NCI-H1694 treated with DMSO at 0.1 percent for 48 hours (cell line): Measurements from ENCODE around the gene AOAH.

ENCODE experiments used
- DNase-seq: peaks from one replicate; lab custom pipeline; 2025; lab: John Stamatoyannopoulos, UW

AOAH gene

GRCh38 chr7:36600869-36601530, 123.3 kb downstream of the AOAH start:
- DNase-seq: no peak

GRCh38 chr7:36600314-36600682, 124.0 kb downstream of the AOAH start:
- no peak for DNase-seq

- no peak for DNase-seq
These were observed 124.5 kb downstream of the AOAH start for GRCh38 chr7:36599645-36600313.

- no peak for DNase-seq
These were observed 126.1 kb downstream of the AOAH start for GRCh38 chr7:36598054-36598674.

GRCh38 chr7:36597090-36597773, 127.1 kb downstream of the AOAH start:
- no peak for DNase-seq

GRCh38 chr7:36594445-36594844, 129.8 kb downstream of the AOAH start:
- no peak for DNase-seq

GRCh38 chr7:36591636-36592035, 132.7 kb downstream of the AOAH start:
- DNase-seq: no peak

- no peak for DNase-seq
These were observed 134.9 kb downstream of the AOAH start for GRCh38 chr7:36589391-36589790.

- no peak for DNase-seq
These were observed 141.0 kb downstream of the AOAH start for GRCh38 chr7:36583318-36583717.

- DNase-seq: no peak
These were observed 148.5 kb downstream of the AOAH start for GRCh38 chr7:36575832-36576231.

- no peak for DNase-seq
These were observed 151.2 kb downstream of the AOAH start for GRCh38 chr7:36573066-36573465.

- DNase-seq: no peak
These were observed 153.1 kb downstream of the AOAH start for GRCh38 chr7:36571190-36571560.

- no peak for DNase-seq
These were observed 153.6 kb downstream of the AOAH start for GRCh38 chr7:36570528-36571189.

GRCh38 chr7:36568452-36568849, 155.8 kb downstream of the AOAH start:
- DNase-seq: no peak

GRCh38 chr7:36567699-36568451, 156.4 kb downstream of the AOAH start:
- no peak for DNase-seq

- no peak for DNase-seq
These were observed 158.4 kb downstream of the AOAH start for GRCh38 chr7:36565792-36566356.

GRCh38 chr7:36564489-36564888, 159.8 kb downstream of the AOAH start:
- DNase-seq: no peak

GRCh38 chr7:36563706-36564327, 160.5 kb downstream of the AOAH start:
- DNase-seq: no peak

- DNase-seq: no peak
These were observed 162.2 kb downstream of the AOAH start for GRCh38 chr7:36562121-36562520.

GRCh38 chr7:36549029-36549428, 175.3 kb downstream of the AOAH start:
- DNase-seq: no peak

GRCh38 chr7:36547416-36547815, 176.9 kb downstream of the AOAH start:
- DNase-seq: no peak
